NCI-H345 treated with DMSO at 0.1 percent for 48 hours (cell line): ENCODE data around the gene CD200R1L.
"Not testable (repeated sequence)": the region's sequence is repeated elsewhere in the genome, so short reads cannot be mapped to it uniquely, and the experiment has no call there.

Experiments used
- DNase-seq: peaks from one replicate; lab custom pipeline; 2025; ENCODE audit not compliant: unreplicated experiment; lab: John Stamatoyannopoulos, UW

Gene CD200R1L, protein sequence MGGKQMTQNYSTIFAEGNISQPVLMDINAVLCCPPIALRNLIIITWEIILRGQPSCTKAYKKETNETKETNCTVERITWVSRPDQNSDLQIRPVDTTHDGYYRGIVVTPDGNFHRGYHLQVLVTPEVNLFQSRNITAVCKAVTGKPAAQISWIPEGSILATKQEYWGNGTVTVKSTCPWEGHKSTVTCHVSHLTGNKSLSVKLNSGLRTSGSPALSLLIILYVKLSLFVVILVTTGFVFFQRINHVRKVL

DNA sequence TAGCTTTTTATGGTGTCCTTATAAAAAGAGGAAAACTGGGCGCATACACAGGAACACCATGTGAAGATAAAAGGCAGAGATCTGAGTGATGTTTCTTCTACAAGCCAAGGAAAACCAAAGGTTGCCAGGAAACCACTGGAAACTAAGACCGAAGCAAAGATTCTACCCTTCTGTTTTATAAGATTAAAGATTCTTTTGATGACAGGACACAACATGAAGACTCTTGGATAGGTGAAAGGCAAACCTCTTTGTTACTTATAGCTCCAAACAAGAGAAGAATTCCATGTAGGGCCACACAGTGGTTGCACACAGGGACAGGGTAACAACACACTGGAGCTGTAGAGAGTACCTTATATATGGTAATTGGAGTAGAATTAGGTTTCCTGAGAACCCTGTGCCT, at the start of gene CD200R1L:
Gene CD200R1L (minus strand): TSS at position 101 of the 400 bp plus-strand sequence. CDS start 17,497 bp downstream, outside the sequence.
- DNase-seq, result no peak

DNA sequence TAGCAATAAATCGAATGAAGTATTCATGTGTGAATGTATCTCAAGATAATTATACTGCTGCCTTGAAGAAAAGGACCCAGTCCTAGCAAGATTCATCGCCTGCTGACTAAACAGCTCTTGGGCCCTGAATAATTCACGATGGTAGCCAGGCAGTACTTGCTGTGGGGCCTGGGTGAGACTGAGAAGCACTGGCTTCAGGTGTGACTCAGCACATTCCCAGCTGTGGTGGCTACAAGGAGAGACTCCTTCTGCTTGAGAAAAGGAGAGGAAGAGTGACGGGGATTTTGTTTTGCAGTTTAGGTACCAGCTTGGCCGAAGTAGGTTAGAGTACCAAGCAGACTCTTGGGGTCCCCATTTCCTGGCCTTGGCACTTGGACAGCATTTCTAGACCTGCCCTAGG, 47.6 kb upstream of the CD200R1L start:
- no peak for DNase-seq

DNA sequence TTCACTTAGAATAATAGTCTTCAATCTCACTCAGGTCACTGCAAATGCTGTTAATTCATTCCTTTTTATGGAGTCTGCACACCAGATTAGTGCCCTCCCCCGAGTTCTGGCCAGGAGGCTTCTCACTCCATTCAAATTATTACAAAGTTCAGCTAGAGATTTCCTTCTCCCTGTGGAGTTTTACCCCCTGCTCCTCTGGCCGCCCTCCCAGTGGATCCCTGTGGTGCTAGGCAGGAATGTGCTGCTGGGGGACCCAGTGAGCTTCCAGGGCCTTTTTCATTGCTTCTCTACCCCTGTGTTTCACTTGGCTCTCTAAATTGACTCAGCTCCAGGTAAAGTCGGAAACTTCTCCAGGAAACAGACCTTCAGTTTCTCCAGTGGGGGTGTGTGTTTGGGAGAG, 42.7 kb upstream of the CD200R1L start:
- no peak for DNase-seq

DNA sequence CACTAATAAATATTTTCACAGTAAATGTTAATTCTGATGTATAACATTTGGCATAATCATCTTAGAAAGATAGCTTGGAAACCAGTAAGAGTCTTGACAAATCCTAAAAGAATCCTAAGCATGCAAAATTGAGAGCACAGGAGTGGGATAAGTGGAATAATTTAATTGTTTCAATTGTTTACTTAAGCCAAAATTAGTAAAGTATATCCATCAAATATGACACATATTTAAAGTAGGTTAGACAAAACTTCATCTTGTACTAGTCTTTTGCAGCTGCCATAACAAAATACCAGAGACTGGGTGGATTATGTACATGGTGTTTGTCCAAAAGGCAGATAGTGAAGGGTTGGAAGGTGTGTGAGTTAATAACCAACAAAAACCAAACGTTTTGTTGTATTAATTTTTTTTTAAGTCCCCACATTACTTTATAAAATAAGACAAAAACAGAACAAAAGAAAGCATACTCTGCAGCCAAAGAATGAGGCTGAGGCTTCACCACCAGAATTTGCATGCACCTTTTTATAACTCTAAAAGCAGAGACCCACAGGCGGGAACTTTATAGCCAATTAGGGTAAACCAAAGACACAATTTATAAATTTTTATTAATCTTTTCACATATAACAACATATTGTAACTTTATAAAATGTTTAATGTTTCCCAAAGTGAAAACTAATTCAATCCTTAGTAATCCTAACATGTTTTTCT, 41.9 kb upstream of the CD200R1L start:
- no peak for DNase-seq

DNA sequence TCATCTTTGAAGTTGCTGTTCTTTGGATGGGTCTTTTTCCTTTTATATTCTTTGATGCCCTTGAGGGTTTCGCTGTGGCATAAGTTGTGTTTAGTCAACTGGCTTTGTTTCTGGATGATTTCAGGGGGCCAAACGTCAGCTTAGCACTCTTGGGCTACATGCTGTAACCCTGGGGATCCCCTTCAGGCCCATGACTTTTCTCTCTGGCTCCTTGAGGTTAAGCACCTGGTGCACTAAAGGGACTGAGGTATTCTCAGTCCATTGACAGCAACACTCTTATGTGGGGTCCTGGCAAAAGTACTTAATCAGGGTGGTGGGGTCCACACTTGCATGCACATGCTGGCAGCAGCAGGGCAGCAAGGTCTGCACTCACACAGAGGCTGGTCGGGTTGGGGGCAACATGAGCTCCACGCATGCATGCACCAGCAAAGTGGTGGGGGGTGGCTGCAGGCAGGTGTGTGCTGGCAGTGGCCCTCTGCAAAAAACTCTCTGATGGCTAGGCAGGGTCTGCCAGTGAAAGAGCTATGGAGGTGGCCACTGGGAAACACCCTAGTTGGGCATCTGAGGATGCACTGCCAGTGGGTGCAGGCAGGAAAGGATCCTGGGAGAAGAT, 38.1 kb upstream of the CD200R1L start:
- DNase-seq, result no peak

DNA sequence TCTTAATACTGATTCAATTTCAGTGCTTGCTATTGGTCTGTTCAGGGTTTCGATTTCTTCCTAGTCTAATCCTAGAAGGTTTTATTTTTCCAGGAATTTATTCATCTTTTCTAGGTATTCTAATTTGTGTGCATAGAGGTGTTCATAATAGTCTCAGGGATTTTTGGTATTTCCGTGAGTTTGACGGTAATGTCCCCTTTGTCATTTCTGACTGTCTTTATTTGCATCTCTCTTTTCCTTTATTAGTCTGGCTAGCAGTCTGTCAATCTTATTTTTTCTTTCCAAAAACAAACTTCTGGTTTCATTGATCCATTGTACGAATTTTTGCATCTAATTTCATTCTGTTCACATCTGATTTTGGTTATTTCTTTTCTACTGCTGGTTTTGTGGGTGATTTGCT, 35.2 kb upstream of the CD200R1L start:
- no peak for DNase-seq

DNA sequence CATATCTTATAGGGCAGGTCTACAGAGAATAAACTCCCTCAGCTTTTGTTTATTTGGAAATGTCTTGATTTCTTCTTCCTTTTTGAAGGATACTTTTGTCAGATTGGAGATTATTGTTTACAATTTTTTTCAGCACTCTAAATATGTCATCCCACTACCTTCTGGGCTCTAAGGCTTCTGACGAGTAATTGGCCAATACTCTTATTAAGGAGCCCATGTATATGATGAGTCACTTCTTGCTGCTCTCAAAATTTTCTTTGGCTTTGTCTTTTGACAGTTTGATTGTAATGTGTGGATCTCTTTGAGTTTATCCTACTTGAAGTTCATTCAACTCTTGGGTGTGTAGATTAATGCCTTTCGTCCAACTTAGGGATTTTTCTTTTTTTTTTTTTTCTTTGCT, 28.9 kb upstream of the CD200R1L start:
- no peak for DNase-seq

DNA sequence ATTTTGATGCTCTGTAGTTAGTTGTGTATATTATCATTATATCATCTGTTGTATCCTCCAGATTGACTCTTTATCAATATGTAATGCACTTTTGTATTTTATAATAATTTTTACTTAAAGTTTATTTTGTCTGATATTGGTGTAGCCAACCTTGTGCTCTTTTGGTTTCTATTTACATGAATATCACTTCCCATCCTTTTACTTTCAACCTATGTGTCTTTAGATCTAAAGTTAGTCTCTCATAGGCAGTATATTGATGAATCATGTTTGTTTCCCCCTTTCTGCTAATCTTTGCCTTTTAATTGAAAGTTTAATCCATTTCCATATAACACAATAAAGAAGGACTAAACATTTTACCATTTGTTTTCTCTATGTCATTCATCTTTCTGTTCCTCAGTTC, 28.1 kb upstream of the CD200R1L start:
- no peak for DNase-seq

DNA sequence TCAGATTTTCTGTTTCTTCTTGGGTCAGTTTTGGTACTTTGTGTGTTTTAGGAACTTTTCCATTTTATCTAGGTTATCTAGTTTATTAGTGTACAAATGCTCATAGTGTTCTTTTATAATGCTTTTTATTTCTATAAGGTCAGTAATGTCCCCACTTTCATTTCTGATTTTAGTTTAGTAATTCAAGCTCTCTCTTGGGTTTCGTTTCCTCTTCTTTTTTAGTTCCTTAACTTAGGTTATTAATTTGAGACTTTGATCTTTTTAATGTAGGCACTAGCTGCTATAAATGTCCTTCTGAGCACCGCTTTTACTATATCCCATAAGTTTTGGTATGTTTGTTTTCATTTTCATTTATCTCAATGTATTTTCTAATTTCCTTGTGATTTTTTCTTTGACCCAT, 27.0 kb upstream of the CD200R1L start:
- DNase-seq, result no peak

DNA sequence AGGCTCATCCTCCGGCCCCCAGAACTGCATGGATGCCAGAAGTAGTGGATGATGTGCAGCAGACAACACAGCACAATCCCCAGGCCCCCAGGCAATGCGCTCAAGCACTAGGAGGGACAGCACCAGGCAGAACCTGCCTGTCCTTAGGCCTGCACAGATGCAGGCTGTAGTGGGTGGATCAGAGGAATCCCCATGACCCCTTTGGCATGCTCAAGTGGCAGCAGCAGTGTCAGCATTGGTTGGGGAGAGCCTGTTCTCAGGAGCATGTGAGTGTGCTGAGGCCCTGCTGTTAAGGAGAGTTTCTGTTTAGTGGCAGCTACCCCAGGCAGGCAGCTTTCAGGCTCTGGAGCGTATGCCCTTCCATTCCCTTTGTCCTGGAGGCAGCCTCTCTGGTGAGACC, 25.1 kb upstream of the CD200R1L start:
- DNase-seq, result no peak

DNA sequence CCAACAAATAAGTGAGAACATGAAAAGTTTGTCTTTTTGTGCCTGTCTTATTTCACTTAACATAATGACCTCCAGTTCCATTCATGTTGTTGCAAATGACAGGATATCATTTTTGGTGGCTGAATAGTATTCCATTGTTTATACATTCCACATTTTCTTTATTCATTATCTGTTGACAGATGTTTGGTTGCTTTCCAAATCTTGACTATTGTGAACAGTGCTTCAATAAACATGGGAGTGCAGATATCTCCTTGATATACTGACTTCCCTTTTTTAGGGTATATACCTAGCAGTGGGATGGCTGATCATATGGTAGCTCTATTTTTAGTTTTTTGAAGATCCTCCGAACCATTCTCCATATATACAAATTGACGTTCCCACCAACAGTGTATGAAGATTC, 19.1 kb upstream of the CD200R1L start:
- DNase-seq, result no peak

DNA sequence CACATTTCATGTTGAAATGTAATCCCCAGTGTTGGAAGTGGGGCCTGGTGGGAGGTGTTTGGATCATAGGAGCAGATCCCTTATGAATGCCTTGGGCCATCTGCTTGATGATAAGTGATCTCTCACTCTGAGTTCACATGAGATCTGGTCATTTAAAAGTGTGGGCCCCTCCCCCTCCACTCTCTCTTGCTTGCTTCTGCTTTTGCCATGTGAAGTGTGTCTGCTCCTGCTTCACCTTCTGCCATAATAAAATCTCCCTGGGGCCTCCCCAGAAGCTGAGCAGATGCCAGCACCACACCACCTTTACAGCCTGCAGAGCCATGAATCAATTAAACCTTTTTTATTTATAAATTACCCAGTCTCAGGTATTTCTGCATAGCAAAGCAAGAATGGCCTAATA, 14.2 kb upstream of the CD200R1L start:
- no peak for DNase-seq

DNA sequence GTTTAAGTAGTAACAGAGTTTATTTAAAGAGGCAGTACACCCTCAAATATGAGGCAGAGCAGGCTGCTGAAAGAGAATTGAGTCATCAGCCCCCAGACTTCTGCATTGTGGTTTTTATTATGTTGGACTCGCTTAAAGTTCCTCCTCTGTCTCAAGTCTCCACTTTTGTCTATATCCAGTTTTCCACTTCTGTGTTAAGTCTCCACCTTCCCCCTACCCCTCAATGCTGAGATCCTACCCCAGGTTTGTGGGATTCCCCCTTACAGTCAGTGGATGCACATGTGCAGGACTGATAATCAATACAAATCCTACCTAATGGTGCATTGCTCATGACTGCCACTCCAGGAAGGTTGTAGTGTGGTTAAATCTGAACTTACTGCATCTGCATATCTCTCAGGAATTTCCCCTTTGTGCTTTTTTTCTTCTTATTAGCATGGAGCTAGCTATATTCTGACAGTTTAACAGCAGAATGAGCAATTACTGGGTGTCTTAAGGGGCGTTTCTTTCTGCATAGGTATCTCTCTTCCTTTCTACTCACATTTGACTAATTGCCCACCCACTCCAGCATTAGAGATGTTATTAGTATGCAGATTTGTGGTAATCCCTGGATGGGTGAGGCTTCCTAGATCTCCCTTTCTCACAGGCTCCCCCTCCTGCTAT, 11.9 kb upstream of the CD200R1L start:
- DNase-seq, result no peak

DNA sequence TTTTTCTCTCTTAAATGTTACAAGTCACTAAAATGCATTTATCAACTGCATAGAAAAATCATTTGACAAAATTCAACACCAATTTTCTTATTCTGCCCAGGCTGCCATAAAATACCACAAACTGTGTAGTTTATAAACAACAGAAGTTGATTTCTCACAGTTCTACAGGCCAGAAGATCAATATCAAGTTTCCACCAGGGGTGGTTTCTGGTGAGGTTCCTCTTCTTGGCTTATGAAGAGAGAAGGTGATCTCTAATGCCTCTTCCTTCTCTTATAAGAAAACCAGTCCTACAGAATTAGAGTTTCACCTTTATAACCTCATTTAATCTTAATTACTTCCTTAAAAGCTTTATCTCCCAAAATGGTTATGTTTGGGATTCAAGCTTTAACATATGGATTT, 10.9 kb upstream of the CD200R1L start:
- no peak for DNase-seq

DNA sequence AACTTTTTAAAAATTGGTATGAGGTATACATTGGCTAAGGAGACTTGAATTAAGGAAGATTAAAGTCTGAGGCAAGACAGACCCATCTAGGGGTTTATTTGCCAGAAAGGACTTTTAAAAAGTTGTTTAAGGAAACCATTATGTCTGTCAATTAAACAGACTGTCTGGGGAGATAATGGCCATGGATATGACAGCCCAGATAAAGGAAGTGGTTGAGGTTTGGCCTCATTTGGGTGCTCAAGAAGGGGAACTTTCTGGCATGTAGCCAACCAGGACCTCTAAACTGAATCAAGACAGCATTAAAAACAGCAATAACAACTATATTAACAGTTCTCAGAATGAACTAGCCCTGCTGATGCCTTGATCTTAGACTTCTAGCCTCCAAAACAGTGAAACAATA, 9.9 kb upstream of the CD200R1L start:
- no peak for DNase-seq

DNA sequence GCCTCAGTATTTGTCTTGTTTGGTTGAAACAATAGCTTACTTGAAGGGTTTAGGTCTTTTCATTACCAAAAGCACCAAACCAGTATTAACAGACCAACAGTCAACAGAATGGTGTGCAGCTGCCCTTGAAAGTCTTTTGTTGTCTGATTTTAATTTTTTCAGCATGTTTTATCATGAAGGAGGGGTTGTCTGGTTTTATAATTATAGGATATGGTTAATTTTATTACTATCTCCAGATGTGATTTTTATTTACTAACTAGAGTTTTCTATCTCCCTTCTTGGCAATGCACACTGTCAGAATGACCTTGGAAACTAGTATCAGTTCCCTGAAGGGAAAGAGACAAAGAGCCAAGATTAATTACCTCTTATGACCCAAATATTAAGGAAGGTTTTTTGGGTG, 9.2 kb upstream of the CD200R1L start:
- DNase-seq, result no peak

DNA sequence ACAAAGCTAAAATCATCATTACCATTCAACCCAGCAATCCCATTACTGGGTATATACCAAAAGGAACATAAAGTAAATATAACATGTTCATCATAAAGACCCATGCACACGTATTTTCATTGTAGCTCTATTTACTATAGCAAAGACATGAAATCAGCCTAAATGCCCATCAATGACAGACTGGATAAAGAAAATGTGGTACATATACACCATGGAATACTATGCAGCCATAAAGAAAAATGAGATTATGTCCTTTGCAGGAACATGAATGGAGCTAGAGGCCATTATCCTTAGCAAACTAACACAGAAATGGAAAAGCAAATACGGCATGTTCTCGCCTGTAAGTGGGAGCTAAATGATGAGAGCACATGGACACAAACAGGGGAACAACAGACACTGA, 8.4 kb upstream of the CD200R1L start:
- not testable (repeated sequence) for DNase-seq

DNA sequence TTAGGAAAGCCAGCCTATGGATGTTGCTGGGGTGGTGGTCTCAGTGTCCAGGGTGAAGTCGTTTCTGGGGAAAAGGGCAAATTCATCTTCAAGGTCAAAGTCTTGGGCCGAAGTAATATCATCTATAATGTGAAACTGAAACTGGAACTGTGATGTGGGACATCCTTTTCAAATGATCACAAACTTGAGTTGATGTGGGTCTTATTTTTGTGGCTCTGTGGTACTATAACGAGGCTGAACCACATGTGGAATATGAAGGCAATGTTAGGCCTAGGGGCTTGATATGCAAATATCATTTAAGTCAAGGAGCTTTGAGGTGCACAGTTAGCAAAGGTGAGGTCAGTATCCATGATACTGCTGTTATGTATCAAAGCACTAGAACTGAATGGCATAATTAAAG, 1.5 kb upstream of the CD200R1L start:
- DNase-seq, result no peak

DNA sequence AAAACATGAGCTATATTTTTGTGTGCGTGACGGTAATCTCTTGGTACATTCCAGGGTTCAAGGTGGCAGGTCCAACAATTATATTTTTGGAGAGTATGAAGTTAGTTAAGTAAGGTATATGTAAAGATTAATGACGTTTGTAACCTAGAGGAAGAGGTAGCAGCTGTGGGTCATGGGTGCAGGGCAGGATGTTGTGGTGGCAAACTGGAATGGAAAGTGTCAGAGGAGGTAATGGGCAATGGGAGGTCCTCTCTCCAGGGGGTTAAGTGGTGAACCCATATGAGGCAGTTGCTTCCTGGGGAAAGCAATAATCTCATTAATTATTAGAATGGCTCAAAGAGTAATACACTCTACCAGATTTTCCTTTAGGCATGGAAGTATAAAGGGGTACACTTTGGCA, 1.0 kb upstream of the CD200R1L start:
- DNase-seq, result no peak

DNA sequence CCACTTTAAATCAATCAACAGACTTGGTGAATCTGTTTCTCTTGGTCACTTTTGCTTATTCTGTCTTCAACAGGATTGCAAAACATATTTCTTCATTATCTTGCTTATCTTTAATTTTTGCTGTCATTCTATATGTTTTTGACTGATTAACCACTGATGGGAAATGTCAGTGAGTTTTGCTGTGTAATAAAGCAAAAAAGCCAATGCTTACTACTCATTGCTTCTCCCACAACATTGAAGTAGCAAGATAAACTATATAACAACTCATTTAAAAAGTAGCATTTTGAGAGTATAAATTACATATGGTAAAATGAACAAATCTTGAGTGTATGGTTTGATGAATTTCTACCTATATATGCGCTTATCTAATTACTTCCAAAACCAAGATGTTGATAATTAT, 892 bp downstream of the CD200R1L start:
- DNase-seq, result no peak

DNA sequence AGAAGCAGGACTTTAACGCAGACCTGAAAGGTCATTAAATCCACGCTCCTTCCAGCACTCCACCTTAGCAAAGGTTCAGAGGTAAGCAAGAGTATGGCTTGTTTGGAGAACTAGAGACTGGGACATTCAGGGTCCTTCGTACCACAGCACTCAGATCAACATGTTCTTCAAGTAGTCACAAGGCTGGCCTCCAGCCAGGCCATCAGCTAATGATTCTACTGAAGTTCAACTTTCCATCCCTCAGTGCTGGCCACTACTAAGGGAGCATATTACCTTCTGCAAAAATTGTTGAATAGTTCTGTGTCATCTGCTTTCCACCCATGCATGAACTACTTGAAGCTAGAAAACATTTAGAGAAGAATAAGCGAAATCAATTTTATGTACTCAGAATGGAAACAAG, 17.6 kb downstream of the CD200R1L start:
- no peak for DNase-seq
